MG63 (cell line): ENCODE results near the gene HERC6. TPM values are rescaled to one million over a fixed set of nuclear protein-coding genes. Genes with fewer than 3 reads are reported as not detected.

Experiments
- DNase-seq: peaks from one replicate; pipeline ENCODE4 v3.0.0-alpha.2; 2020
- H3K27me3 ChIP-seq: fragments of 250-450 bp; sonication (Bioruptor Pico); 2 replicates; pipeline ENCODE4 v1.5.1; 2020; ENCODE audit warnings: mild to moderate bottlenecking, moderate library complexity
- H3K36me3 ChIP-seq: fragments of 250-450 bp; sonication (Bioruptor Pico); 2 replicates; pipeline ENCODE4 v1.5.1; 2020; ENCODE audit warnings: mild to moderate bottlenecking, moderate library complexity
- H3K4me3 ChIP-seq: fragments of 250-450 bp; sonication (Bioruptor Pico); 2 replicates; pipeline ENCODE4 v1.5.1; 2020; ENCODE audit warnings: mild to moderate bottlenecking, moderate library complexity
- H3K9me3 ChIP-seq: fragments of 250-450 bp; sonication (Bioruptor Pico); 2 replicates; pipeline ENCODE4 v1.5.1; 2020; ENCODE audit warnings: mild to moderate bottlenecking, moderate library complexity
- total RNA-seq: library from RNA; depleted of rRNA; stranded (reverse); fragments of >200 nt; shearing (Covaris generic); gene quantifications from 2 replicates; pipeline ENCODE4 v1.2.3, GENCODE V29; 2014; ENCODE audit warnings: low replicate concordance; rRNA removed

Gene HERC6
- total RNA-seq, 1 experiment from 2014 or later, result 5.8 TPM

DNA sequence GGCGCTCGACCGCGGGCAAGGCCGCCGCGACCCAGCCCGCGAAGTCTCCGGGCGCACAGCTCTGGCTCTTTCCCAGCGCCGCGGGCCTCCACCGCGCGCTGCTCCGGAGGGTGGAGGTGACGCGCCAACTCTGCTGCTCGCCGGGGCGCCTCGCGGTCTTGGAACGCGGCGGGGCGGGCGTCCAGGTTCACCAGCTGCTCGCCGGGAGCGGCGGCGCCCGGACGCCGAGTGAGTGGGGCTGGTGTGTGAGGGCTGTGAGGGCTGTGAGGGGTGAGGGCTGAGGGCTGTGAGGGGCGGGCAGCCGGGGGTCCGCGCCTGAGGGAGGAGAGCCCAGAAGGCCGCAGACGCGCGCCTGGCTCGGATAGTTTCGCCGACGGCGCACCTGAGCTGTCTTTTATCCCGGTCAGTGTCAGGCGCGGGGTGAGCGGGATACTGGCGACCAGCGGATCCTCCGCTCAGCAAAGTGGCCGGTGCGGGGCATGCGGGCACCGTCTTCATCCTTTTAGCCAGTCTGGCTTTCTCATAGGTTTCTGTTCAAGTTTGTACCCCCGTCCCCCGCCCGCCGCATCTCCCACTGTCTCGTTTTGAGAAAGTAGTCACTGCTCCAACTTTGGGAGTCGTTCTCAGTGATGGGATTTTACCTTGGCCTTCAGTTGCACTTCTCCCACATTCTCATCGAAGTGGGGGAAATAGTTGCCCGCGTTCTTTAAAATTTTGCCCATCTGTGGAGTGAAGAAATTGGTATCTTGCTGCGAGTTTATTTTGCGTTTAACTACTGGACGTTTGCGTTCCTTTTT is 78.9 kb downstream of the HERC6 start:
- H3K36me3 ChIP-seq, result no peaks in the 10 kb centered on the region
- no peaks in the 10 kb centered on the region for H3K9me3 ChIP-seq
- peak overlapping the region; percentile 47 for H3K4me3 ChIP-seq
- peaks cover 20% of the 10 kb centered on the region for H3K27me3 ChIP-seq
- DNase-seq, result peak; percentile 52

DNA sequence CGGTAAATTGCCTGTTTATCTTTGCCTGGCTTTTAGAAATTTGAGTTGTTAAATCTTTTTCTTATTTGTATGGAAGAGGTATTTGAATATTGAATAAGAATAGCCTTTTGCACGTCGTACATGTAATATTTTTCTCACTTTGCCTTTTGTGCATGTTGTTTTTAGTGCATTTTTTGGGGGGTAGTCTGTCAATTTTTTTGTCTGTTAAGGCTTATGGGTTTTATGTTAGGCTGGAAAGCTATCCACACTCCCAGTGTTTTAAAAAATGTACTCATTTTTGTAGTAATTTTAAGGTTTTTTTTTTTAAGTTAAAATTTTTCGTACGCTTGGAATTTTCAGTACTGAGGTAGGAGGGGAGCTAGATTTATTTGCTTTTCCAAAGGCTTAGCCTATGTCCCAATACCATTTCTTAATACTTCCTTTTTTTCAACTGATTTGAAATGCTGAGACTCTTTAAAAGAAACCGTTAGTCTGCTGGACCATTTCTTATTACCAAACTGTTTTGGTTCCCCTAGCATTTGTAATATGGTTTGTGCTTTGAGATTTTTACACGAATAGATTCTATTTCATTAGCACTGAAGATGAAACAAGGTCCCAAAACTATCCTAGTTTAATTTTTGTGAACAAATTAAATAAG is 79.6 kb downstream of the HERC6 start:
- H3K4me3 ChIP-seq, result peak overlapping the region; percentile 47
- no peaks in the 10 kb centered on the region for H3K9me3 ChIP-seq
- no peak for DNase-seq
- no peaks in the 10 kb centered on the region for H3K36me3 ChIP-seq
- H3K27me3 ChIP-seq, result peaks cover 20% of the 10 kb centered on the region

DNA sequence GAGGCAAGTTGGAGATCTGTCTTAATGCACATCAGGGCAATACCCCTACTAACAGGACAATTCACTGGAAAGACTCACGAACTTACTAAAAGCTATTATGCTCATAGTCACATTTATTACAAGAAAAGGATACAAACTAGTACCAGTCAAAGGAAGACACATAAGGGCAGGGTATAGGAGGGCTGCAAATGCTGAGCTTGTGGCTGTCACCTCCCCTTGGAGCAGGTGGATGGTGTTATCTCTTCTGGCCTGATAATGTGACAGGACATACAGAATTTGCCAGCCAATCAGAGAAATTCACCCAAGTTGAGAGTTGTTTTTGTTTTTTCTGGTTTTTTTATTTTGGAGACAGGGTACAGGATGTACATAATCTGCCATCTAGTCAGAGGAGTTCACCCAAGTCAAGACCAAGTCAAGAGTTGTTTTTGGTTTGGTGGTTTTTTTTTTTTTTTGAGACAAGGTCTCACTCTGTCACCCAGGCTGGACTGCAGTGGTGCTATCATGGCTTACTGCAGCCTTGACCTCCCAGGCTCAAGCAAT is 87.1 kb downstream of the HERC6 start:
- DNase-seq, result no peak
- Histone ChIP-seq H3K27me3 (no peaks in the 10 kb centered on the region), H3K4me3 (no peak overlapping the region), H3K36me3 (no peaks in the 10 kb centered on the region), H3K9me3 (no peaks in the 10 kb centered on the region)

GRCh38 chr4:88467392-88467791 is 88.7 kb downstream of the HERC6 start:
- no peak overlapping the region for H3K4me3 ChIP-seq
- DNase-seq, result no peak
- H3K9me3 ChIP-seq, result no peaks in the 10 kb centered on the region
- H3K27me3 ChIP-seq, result no peaks in the 10 kb centered on the region
- H3K36me3 ChIP-seq, result no peaks in the 10 kb centered on the region

DNA sequence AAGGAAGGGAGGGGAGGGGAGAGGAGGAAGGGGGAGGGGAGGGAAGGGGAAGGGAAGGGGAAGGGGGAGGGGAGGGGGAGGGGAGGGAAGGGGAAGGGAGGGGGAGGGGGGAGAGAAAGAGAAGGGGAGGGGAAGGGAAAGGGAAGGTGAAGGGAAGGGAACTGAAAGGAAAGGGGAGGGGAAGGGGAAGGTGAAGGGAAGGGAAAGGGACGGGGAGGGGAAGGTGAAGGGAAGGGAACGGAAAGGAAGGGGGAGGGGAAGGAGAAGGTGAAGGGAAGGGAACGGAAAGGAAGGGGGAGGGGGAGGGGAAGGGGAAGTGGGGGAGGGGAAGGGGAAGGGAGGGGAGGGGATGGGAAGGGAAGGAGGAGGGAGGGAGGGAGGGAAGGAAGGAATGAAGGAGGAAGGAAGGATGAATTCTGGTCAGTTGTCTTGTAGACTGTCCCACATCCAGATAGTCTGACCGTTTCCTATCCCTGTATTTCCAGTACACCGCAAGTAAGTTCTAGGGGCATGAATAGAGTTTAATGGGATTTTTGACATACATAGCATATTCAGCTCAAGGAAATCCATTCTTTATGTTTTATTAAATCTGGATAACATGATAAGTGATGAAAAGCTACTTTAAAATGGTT is 98.7 kb downstream of the HERC6 start:
- DNase-seq, result no peak
- H3K27me3 ChIP-seq, result no peaks in the 10 kb centered on the region

DNA sequence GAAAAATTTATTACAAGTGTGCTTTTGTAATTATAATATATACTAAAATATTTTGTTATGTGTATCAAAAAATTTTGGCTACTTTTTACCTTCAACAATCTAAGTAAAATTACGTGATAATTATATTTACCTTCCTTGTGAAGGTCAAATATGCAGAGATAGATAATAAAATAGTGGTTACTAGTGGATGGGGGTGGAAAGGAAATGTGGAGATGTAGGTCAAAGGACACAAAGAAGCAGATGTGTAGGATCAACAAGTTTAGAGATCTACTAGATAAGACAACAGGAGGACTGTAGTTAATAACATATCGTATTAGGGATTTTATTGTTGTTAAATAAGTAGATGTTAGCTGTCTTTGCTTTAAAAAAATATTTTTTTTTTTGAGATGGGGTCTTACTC is 99.6 kb downstream of the HERC6 start:
- Histone ChIP-seq H3K9me3 (no peaks in the 10 kb centered on the region), H3K27me3 (no peaks in the 10 kb centered on the region), H3K4me3 (no peak overlapping the region), H3K36me3 (no peaks in the 10 kb centered on the region)
- DNase-seq, result no peak

More for the DNA sequence above, 98.7 kb downstream of the HERC6 start:
- H3K9me3 ChIP-seq, result no peaks in the 10 kb centered on the region
- H3K36me3 ChIP-seq, result no peaks in the 10 kb centered on the region
- H3K4me3 ChIP-seq, result no peak overlapping the region

GRCh38 chr4:88481537-88481936 is 102.9 kb downstream of the HERC6 start:
- H3K27me3 ChIP-seq, result no peaks in the 10 kb centered on the region
- no peaks in the 10 kb centered on the region for H3K9me3 ChIP-seq
- no peak for DNase-seq
- no peaks in the 10 kb centered on the region for H3K36me3 ChIP-seq
- no peak overlapping the region for H3K4me3 ChIP-seq

- Histone ChIP-seq H3K27me3 (no peaks in the 10 kb centered on the region), H3K9me3 (no peaks in the 10 kb centered on the region), H3K4me3 (no peak overlapping the region), H3K36me3 (no peaks in the 10 kb centered on the region)
- no peak for DNase-seq
These were observed 110.6 kb downstream of the HERC6 start for GRCh38 chr4:88489100-88489761.

Other genes starting within 250 kb of the HERC6 start
- gene ABCG2, start 220.2 kb upstream of the HERC6 start, total RNA-seq, result 1.8 and 2.2 TPM in 2 replicates
- 1.3 and 2.5 TPM in 2 replicates for gene PPM1K, start 94.3 kb upstream of the HERC6 start, total RNA-seq
- 3.2 and 6.1 TPM in 2 replicates for gene HERC5, start 78.3 kb downstream of the HERC6 start, total RNA-seq
- gene PYURF, start 144.9 kb downstream of the HERC6 start, total RNA-seq, result 118 and 187 TPM in 2 replicates
- 3.3 and 26.0 TPM in 2 replicates for gene HERC3, start 213.6 kb downstream of the HERC6 start, total RNA-seq